Esophagus squamous epithelium (tissue), 4 donors: ENCODE results near the gene MEGF6.

Experiments used
- POLR2A ChIP-seq, 4 donors: fragments of 450-650 bp; IDR thresholded peaks; one replicate each; pipeline ENCODE4 v1.6.1; 2017; ENCODE audit warnings: antibody characterized with exemption in 4 of 4, mild to moderate bottlenecking in 4 of 4, moderate library complexity in 3 of 4
- TF ChIP-seq, protein P1 (sequence below), 6 experiments: fragments of 450-650 bp in 4 of 6; fragments of 200-600 bp in 2 of 6; sonication (generic) in 2 of 6; IDR thresholded peaks; one replicate each; pipeline ENCODE4 v1.5.1; 2016 to 2019; ENCODE audit warnings: antibody characterized with exemption in 6 of 6, mild to moderate bottlenecking in 4 of 6, moderate library complexity in 4 of 6

DNA sequence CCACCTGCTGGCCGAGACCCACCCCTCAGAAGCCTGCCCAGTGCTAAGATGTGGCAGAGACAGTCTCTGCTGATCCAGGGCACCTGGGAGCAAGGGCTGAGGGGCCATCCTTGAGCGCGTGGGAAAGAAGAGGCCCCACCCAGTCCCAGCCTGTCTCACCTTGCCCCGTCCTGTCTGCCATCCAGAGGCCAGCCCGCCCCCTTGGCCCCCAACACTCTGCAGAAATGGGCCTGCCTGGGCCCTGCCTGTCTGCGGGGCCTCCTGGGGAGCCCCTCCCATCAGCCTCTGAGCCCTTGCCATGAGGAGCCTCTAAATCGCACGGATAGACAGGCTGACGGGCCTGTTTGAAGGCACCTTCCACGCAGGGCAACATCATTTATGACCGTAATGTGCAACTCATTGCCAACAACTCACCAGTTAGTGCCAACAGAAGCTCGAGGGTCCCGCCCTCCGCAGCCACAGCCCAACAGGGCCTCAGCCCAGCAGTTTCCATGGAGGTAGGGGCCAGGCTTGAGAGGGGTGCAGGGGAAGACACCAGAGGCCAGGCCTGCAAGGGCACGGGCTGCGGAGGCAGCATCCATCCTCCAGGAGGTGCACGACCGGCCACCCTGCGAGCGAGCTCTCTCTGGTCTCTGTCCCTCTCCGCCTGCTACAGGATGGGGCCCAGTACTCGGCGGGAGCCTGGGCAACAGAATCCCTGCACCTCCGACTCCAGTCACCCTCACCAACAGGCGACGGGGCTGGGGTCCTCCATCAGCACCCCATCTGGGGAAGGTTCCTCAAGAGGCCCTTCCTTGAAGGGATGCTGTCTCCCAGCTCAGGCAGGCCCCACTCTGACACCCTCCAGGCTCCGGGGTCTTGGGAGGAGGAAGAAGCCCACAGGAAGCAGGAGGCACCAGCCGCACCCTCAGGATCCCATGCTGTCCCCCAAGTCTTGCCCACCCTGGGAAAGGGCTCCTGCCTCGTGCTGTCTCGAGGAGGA lies 78.0 kb downstream of the MEGF6 start:
- TF ChIP-seq, protein P1, sequence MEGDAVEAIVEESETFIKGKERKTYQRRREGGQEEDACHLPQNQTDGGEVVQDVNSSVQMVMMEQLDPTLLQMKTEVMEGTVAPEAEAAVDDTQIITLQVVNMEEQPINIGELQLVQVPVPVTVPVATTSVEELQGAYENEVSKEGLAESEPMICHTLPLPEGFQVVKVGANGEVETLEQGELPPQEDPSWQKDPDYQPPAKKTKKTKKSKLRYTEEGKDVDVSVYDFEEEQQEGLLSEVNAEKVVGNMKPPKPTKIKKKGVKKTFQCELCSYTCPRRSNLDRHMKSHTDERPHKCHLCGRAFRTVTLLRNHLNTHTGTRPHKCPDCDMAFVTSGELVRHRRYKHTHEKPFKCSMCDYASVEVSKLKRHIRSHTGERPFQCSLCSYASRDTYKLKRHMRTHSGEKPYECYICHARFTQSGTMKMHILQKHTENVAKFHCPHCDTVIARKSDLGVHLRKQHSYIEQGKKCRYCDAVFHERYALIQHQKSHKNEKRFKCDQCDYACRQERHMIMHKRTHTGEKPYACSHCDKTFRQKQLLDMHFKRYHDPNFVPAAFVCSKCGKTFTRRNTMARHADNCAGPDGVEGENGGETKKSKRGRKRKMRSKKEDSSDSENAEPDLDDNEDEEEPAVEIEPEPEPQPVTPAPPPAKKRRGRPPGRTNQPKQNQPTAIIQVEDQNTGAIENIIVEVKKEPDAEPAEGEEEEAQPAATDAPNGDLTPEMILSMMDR (IDR thresholded peaks at IDR 0.05): peak in 2 of 6 experiments; percentile 15 to 21
- TF ChIP-seq POLR2A (IDR thresholded peaks at IDR 0.05): no peak
